ENCODE data around the gene MVK. TPM values are rescaled to one million over a fixed set of nuclear protein-coding genes. Genes with fewer than 3 reads are reported as not detected.

The MVK gene
- total RNA-seq, 1 experiment from 2014 or later: 19.2 TPM

DNA sequence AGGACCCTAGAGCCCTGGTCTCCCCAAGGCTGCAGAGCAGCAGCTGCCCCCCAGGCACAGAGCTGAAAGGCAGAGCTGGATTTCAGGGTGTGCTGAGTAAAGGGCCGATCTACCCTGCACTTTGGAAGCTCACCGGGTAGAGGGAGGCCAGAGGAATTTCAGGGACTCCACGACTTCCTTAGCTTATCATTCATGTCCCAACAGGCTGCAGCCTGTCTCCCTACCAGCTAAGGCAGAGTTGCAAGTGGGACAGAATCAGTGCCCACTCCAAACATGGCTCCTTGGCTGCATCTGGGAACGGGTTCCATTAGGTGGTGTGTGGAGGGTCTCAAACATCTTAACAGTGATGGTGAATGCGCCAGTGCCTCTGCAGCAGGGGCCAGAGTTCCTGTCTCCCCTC, 27.8 kb upstream of the MVK start:
- H2AFZ ChIP-seq (ENCODE audit: low read length): no peak overlapping the region
- H3K27ac Mint-ChIP-seq: no peak overlapping the region

More for the DNA sequence above, 27.8 kb upstream of the MVK start:
- Histone ChIP-seq H3K79me1 (ENCODE audit: insufficient read depth, low read depth, low read length, poor library complexity, severe bottlenecking) (no peaks in the 10 kb centered on the region), H3K18ac (ENCODE audit: insufficient read length, low read depth, low read length) (no peak overlapping the region), H3K23ac (ENCODE audit: insufficient read length, low read depth, low read length) (no peak overlapping the region), H3K4ac (ENCODE audit: low read depth, low read length) (no peak overlapping the region), H3K56ac (ENCODE audit: insufficient read length, low read depth, low read length) (no peak overlapping the region), H3T11ph (ENCODE audit: low read length) (no peak overlapping the region), H3K4me1 (ENCODE audit: insufficient read depth, low read length) (no peaks in the 10 kb centered on the region), H2BK5ac (ENCODE audit: insufficient read length, low read length) (no peak overlapping the region), H4K5ac (ENCODE audit: insufficient read length, low read depth, low read length) (no peak overlapping the region), H4K8ac (replicated peaks; ENCODE audit: insufficient read length, low read depth, low read length) (no peak overlapping the region), H3K4me2 (ENCODE audit: insufficient read depth, insufficient read length, low read length) (no peak overlapping the region), H2BK15ac (ENCODE audit: low read depth, low read length) (no peak overlapping the region), H3K9me3 (ENCODE audit: control insufficient read depth, low read depth, low read length) (no peaks in the 10 kb centered on the region), H3K9ac (ENCODE audit: extremely low read depth, insufficient read length, low read length) (no peak overlapping the region), H3K79me2 (ENCODE audit: insufficient read depth, low read length) (no peaks in the 10 kb centered on the region), H2BK120ac (ENCODE audit: low read depth, low read length, poor library complexity, severe bottlenecking) (no peak overlapping the region), H2BK20ac (ENCODE audit: low read depth, low read length, poor library complexity, severe bottlenecking) (no peak overlapping the region), H4K20me1 (ENCODE audit: control insufficient read depth, insufficient read depth, insufficient read length) (no peaks in the 10 kb centered on the region), H3K27ac (ENCODE audit: insufficient read length, low read depth, low read length) (no peak overlapping the region), H3K27me3 (ENCODE audit: insufficient read depth, low read length) (no peaks in the 10 kb centered on the region), H2BK12ac (ENCODE audit: insufficient read length, low read depth, low read length) (no peak overlapping the region), H3K23me2 (ENCODE audit: insufficient read length, low read depth, low read length, poor library complexity, severe bottlenecking) (no peaks in the 10 kb centered on the region), H3K14ac (ENCODE audit: insufficient read depth, low read length) (no peak overlapping the region), H2AK5ac (ENCODE audit: insufficient read length, low read length) (no peak overlapping the region), H4K91ac (ENCODE audit: insufficient read length, low read depth, low read length) (no peak overlapping the region)
- peaks cover 11% of the 10 kb centered on the region for H3K27me3 Mint-ChIP-seq (ENCODE audit: low read depth)
- H3K4me1 Mint-ChIP-seq: peaks cover 0 to 9% of the 10 kb centered on the region in 2 experiments; a peak in 2 of 4 replicates
- H3K4me3 Mint-ChIP-seq: no peak overlapping the region
- no peaks in the 10 kb centered on the region for H3K9me3 Mint-ChIP-seq
- TF ChIP-seq, protein P1, sequence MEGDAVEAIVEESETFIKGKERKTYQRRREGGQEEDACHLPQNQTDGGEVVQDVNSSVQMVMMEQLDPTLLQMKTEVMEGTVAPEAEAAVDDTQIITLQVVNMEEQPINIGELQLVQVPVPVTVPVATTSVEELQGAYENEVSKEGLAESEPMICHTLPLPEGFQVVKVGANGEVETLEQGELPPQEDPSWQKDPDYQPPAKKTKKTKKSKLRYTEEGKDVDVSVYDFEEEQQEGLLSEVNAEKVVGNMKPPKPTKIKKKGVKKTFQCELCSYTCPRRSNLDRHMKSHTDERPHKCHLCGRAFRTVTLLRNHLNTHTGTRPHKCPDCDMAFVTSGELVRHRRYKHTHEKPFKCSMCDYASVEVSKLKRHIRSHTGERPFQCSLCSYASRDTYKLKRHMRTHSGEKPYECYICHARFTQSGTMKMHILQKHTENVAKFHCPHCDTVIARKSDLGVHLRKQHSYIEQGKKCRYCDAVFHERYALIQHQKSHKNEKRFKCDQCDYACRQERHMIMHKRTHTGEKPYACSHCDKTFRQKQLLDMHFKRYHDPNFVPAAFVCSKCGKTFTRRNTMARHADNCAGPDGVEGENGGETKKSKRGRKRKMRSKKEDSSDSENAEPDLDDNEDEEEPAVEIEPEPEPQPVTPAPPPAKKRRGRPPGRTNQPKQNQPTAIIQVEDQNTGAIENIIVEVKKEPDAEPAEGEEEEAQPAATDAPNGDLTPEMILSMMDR (conservative IDR thresholded peaks at IDR 0.05): no peak
- no CpG with 5 or more reads among the region's 5 CpGs for WGBS (ENCODE audit: extremely low coverage, insufficient read length, low lambda C conversion rate)
- DNase-seq: no peak
- H3K36me3 Mint-ChIP-seq (ENCODE audit: insufficient read depth in 1 of 3, low read depth in 3 of 3): no peaks in the 10 kb centered on the region

All from H9 (cell line).